ENCODE data around the gene KRT2. TPM values are rescaled to one million over a fixed set of nuclear protein-coding genes. Genes with fewer than 3 reads are reported as not detected.
"Not testable (repeated sequence)": the region's sequence is repeated elsewhere in the genome, so short reads cannot be mapped to it uniquely, and the experiment has no call there.

Gene KRT2
- total RNA-seq, 1 donor from 2014 or later: not detected

DNA sequence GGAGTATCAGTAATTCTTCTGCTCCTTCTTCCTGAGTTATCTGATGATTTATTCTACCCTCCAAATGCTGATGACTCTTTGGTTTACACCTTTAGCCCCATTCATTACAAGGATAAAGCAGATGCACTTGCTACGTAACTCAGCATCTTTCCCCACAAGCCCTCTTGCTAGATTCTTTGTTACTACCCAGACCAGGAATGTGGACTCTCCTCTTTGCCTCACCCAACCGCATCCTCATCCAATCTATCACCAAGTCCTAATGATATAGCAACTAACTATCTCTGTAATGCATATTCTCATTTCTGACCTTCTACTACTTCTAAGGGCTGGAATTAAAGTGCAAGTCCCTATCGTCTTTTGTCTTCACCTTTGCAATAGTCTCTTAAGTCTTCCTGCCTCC is 18.9 kb upstream of the KRT2 start:
- no peak for FAIRE-seq
- Histone ChIP-seq H3K4me2 (ENCODE audit: low read length) (no peak overlapping the region), H3K36me3 (ENCODE audit: insufficient read depth, low read length) (no peaks in the 10 kb centered on the region), H3K27me3 (ENCODE audit: insufficient read depth, low read length) (peaks cover 18% of the 10 kb centered on the region), H3K9ac (ENCODE audit: low read length) (no peak overlapping the region), H4K20me1 (ENCODE audit: insufficient read depth, low read length) (no peaks in the 10 kb centered on the region), H3K4me1 (ENCODE audit: insufficient read depth, low read length) (no peaks in the 10 kb centered on the region), H3K27ac (ENCODE audit: low read depth, low read length) (no peak overlapping the region), H3K4me3 (ENCODE audit: insufficient read depth, low read depth, low read length) (no peak overlapping the region), H2AFZ (ENCODE audit: low read depth, low read length) (no peak overlapping the region), H3K9me3 (ENCODE audit: insufficient read depth, low read depth, low read length) (no peaks in the 10 kb centered on the region), H3K79me2 (ENCODE audit: insufficient read depth, low read length) (no peaks in the 10 kb centered on the region)
- TF ChIP-seq, protein P1, sequence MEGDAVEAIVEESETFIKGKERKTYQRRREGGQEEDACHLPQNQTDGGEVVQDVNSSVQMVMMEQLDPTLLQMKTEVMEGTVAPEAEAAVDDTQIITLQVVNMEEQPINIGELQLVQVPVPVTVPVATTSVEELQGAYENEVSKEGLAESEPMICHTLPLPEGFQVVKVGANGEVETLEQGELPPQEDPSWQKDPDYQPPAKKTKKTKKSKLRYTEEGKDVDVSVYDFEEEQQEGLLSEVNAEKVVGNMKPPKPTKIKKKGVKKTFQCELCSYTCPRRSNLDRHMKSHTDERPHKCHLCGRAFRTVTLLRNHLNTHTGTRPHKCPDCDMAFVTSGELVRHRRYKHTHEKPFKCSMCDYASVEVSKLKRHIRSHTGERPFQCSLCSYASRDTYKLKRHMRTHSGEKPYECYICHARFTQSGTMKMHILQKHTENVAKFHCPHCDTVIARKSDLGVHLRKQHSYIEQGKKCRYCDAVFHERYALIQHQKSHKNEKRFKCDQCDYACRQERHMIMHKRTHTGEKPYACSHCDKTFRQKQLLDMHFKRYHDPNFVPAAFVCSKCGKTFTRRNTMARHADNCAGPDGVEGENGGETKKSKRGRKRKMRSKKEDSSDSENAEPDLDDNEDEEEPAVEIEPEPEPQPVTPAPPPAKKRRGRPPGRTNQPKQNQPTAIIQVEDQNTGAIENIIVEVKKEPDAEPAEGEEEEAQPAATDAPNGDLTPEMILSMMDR (IDR thresholded peaks at IDR 0.05; ENCODE audit: insufficient read depth, low read depth, low read length): no peak
- no peak for TF ChIP-seq EZH2 (IDR thresholded peaks at IDR 0.05; ENCODE audit: insufficient read depth, low read length)
- Mint-ChIP-seq H3K4me1 (ENCODE audit: low read depth, unreplicated experiment) (peaks cover 9% of the 10 kb centered on the region), H3K4me3 (ENCODE audit: unreplicated experiment) (no peak overlapping the region), H3K27me3 (ENCODE audit: low read depth, unreplicated experiment) (peaks cover 21% of the 10 kb centered on the region), H3K36me3 (ENCODE audit: low read depth, unreplicated experiment) (no peaks in the 10 kb centered on the region), H3K27ac (ENCODE audit: unreplicated experiment) (no peak overlapping the region), H3K9me3 (ENCODE audit: unreplicated experiment) (peaks cover 2% of the 10 kb centered on the region)
- DNase-seq (ENCODE audit: low read depth): no peak

DNA sequence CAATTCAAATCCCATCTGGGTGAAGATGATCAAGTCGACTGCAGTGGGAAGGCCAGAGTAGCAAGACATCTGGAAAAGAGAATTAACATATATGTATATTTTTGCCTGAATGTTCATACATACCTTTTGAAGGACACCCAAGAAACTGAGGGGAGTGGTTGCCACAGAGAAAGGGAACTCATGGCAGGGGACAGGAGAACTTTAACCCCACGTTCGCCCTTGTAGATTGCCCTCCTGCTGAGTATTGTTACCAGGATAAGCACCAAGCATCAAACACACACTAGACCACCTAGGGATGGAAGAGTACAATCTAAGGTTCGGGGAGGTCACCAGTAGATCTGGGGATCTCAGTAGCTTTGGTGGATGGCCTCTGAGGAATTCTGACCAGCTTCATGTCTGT is 18.5 kb upstream of the KRT2 start:
- no peaks in the 10 kb centered on the region for H3K36me3 Mint-ChIP-seq (ENCODE audit: low read depth, unreplicated experiment)
- H3K79me2 ChIP-seq (ENCODE audit: insufficient read depth, low read length): no peaks in the 10 kb centered on the region
- H3K4me2 ChIP-seq (ENCODE audit: low read length): no peak overlapping the region
- TF ChIP-seq, protein P1 (IDR thresholded peaks at IDR 0.05; ENCODE audit: insufficient read depth, low read depth, low read length): no peak
- no peak for TF ChIP-seq EZH2 (IDR thresholded peaks at IDR 0.05; ENCODE audit: insufficient read depth, low read length)
- H3K4me3 ChIP-seq (ENCODE audit: insufficient read depth, low read depth, low read length): no peak overlapping the region
- no peak overlapping the region for H3K27ac Mint-ChIP-seq (ENCODE audit: unreplicated experiment)
- no peak overlapping the region for H3K9ac ChIP-seq (ENCODE audit: low read length)
- no peaks in the 10 kb centered on the region for H3K9me3 ChIP-seq (ENCODE audit: insufficient read depth, low read depth, low read length)
- H3K4me3 Mint-ChIP-seq (ENCODE audit: unreplicated experiment): no peak overlapping the region
- H3K4me1 ChIP-seq (ENCODE audit: insufficient read depth, low read length): no peaks in the 10 kb centered on the region
- H3K9me3 Mint-ChIP-seq (ENCODE audit: unreplicated experiment): no peaks in the 10 kb centered on the region
- H3K27ac ChIP-seq (ENCODE audit: low read depth, low read length): no peak overlapping the region
- no peak overlapping the region for H2AFZ ChIP-seq (ENCODE audit: low read depth, low read length)
- peaks cover 18% of the 10 kb centered on the region for H3K27me3 ChIP-seq (ENCODE audit: insufficient read depth, low read length)
- FAIRE-seq (no peak), DNase-seq (ENCODE audit: low read depth) (no peak)
- H3K27me3 Mint-ChIP-seq (ENCODE audit: low read depth, unreplicated experiment): peaks cover 22% of the 10 kb centered on the region
- H4K20me1 ChIP-seq (ENCODE audit: insufficient read depth, low read length): no peaks in the 10 kb centered on the region
- H3K36me3 ChIP-seq (ENCODE audit: insufficient read depth, low read length): no peaks in the 10 kb centered on the region
- peaks cover 9% of the 10 kb centered on the region for H3K4me1 Mint-ChIP-seq (ENCODE audit: low read depth, unreplicated experiment)

DNA sequence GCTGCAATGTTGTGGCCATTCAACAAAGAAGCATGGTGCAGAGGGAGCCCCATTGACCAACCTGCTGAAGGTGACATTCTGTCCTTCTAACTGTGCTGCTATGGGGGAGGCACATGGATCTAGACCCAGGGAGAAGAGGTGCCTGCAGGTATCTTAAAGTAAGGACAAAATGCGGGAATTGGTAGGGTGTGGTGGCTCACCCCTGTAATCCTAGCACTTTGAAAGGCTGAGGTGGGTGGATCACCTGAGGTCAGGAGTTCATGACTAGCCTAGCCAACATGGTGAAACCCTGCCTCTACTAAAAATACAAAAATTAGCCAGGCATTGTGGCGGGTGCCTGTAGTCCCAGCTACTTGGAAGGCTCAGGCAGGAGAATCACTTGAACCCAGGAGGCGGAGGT is 17.9 kb upstream of the KRT2 start:
- not testable (repeated sequence) for DNase-seq (ENCODE audit: low read depth); H2AFZ ChIP-seq (ENCODE audit: low read depth, low read length); H3K36me3 Mint-ChIP-seq (ENCODE audit: low read depth, unreplicated experiment); H4K20me1 ChIP-seq (ENCODE audit: insufficient read depth, low read length); H3K79me2 ChIP-seq (ENCODE audit: insufficient read depth, low read length); H3K9me3 Mint-ChIP-seq (ENCODE audit: unreplicated experiment); H3K4me3 ChIP-seq (ENCODE audit: insufficient read depth, low read depth, low read length); H3K9me3 ChIP-seq (ENCODE audit: insufficient read depth, low read depth, low read length); H3K4me1 ChIP-seq (ENCODE audit: insufficient read depth, low read length); H3K27ac ChIP-seq (ENCODE audit: low read depth, low read length); H3K36me3 ChIP-seq (ENCODE audit: insufficient read depth, low read length); H3K4me2 ChIP-seq (ENCODE audit: low read length); H3K27ac Mint-ChIP-seq (ENCODE audit: unreplicated experiment); H3K4me1 Mint-ChIP-seq (ENCODE audit: low read depth, unreplicated experiment); H3K4me3 Mint-ChIP-seq (ENCODE audit: unreplicated experiment); FAIRE-seq; H3K9ac ChIP-seq (ENCODE audit: low read length)
- peaks cover 24% of the 10 kb centered on the region for H3K27me3 Mint-ChIP-seq (ENCODE audit: low read depth, unreplicated experiment)
- peaks cover 21% of the 10 kb centered on the region for H3K27me3 ChIP-seq (ENCODE audit: insufficient read depth, low read length)

Data from astrocyte (in vitro differentiated cells and primary cell).